GM18520 (cell line): ENCODE data around the gene CKS1B.
A peak's percentile ranks its signal among the peaks of the same experiment; 100 is the strongest.

Experiments used
- ATAC-seq: cut with Tn5 transposase; IDR thresholded peaks from one replicate; pipeline ENCODE4 v1.9.1; 2021; ENCODE audit not compliant: unreplicated experiment

CKS1B gene

DNA sequence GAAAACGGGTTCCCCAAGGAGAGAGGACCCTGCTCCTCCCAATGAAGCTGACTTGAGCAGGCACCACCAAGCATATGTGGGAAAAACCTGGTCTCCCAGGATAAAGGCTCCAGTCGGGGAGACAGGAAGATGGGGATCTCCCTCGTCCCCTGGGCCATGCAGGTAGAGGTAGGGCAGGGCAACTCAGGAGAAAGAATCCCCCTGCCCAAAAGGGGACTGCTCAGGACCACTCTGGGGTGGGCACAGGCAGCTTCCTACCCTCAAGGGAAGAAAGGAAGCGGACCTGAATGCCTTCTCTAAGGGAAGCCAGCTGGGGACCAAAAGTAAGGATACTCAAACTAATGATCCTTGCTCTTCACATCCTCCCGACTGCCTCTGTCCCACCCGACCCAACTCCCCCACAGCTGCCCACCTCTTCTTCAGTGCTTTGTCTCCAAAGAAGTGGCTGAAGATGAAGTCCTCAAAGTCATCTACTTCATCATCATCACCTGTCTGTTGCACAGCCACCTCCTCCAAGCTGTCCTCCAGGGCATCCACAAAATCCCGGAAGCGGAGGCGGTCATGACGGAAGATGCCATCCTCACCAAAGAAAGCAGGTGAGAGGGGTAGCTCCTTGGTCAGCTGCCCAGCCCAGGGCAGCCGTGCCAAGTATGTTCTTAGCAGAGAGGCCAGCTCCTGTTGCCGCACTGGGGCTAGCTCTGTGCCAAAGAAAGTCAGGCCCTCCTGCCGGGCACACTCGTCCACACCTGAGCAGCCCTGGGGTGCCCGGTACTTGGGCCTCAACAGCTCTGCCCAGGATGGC lies 29.1 kb upstream of the CKS1B start:
- no peak for ATAC-seq

- no peak for ATAC-seq
Measured at GRCh38 chr1:154945962-154946850, 28.3 kb upstream of the CKS1B start.

GRCh38 chr1:154948079-154948478 lies 26.4 kb upstream of the CKS1B start:
- ATAC-seq = no peak

GRCh38 chr1:154951901-154952657 lies 22.4 kb upstream of the CKS1B start:
- no peak for ATAC-seq

- ATAC-seq = no peak
Measured at GRCh38 chr1:154952664-154953063, 21.8 kb upstream of the CKS1B start.

DNA sequence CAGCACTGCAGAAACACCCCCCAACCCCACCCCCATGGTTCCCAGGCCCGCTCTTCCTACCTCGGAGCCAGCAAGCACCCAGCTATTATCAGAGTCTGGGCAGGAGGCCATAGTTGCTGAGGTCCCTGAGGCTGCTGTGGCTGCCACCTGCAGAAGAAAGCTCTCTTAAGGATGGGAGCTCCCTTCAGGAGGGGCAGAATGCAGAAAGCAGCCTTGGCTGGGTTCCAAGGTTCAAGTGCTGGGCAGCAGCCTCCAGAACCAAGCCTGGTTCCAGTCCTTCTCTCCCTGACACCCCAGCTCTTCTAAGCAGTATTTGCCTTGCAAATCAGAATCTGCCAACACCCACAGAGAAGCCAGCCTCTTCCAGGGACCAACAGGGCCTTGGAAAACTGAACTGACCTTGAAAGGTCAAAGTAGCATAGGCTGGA lies 20.9 kb upstream of the CKS1B start:
- no peak for ATAC-seq

DNA sequence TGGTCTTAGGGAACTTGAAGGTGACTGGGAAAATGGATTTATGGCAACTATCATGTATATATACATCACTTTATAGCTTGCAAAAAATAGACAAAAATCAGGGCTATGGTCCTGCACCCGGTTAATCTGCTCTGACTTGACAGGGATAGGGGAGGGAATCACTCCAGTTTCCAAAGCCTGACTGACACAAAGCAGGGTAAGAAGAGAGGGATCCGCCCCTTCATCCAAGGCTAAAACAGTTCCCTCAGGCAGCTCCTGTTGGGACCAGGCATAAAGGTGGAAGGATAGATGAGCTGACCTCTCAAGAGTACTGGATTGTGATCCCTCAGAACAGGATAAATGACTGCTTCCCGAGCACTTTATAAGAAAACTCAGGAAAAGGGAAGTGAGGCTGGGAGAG lies 19.9 kb upstream of the CKS1B start:
- no peak for ATAC-seq

DNA sequence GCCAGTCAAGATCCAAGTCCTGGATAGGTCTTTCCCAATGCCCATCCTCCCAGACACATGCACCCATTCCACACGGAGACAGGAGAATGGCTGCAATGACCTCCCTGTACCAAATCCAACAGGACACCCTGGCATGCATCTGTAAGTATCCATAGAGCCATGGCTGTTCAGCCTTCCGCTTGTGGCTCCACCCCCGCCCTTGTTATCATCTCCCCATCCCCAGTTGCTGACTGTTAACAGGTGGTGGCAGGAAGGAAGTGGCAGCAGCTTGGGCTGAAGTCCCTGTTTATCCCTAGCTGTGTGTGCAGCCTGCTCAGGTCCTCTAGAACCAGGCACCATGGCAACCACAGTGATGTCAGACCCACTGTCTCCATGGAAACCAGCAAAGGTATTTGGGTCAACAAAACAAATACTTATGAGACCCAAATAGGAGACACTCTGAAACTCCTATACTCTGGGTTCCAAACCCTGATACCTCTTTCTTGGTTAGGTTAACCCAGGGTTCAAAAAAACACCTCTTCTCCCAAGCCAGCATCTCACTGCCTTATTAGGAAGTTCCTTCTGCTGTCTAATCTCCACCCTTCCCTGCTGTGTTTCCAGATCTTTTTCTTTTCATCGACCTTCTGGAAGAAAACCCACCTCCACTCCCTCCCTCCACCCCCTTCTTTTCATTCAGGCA lies 19.3 kb upstream of the CKS1B start:
- ATAC-seq = no peak

GRCh38 chr1:154955718-154956543 lies 18.6 kb upstream of the CKS1B start, which contains the start of gene PBXIP1:
Gene PBXIP1 (minus strand): TSS chr1:154956099. CDS start chr1:154953721, 2,378 bp downstream.
- peak; percentile 53 for ATAC-seq

DNA sequence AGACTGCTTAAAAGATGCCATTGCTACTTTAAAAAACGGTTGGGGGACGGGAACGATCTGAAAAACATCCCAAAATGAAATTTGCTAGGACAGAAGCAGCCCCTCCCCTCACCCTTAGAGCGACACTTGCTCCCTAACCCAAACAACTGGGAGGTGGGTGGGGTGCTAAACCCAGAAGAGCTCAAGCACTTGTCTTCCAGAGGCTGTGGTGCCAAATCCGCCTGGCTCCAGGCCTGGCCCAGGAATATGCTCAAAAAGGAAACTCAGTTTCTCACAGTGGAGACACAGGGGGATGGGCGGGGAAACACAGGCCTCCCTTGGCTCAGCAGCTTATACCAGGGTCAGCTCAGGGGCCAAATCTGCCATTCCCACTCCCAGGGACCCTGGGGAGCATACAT lies 17.9 kb upstream of the CKS1B start:
- ATAC-seq = no peak

GRCh38 chr1:154957091-154957657 lies 17.3 kb upstream of the CKS1B start:
- no peak for ATAC-seq

GRCh38 chr1:154958036-154958435 lies 16.4 kb upstream of the CKS1B start:
- no peak for ATAC-seq

GRCh38 chr1:154958681-154959425 lies 15.6 kb upstream of the CKS1B start:
- ATAC-seq = no peak

DNA sequence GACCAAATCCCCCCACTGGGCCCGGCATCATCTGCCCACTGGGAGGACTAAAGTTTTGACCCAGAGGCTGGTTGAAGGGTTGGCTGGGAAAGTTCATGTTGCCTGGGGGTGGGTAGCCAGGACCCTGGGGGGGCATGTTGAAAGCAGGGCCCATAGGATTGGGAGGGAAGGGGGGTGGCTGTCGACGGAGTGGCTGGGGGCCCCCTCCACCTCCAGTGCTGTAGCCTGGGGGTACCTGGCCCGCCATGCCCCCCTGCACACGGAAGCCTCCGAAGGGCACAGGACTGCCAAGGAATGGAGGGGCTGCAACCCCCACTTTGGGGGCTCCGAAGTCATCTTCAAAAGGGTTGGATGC lies 15.1 kb upstream of the CKS1B start:
- no peak for ATAC-seq

GRCh38 chr1:154960446-154961136 lies 13.9 kb upstream of the CKS1B start:
- ATAC-seq = no peak

- ATAC-seq = peak; percentile 69
Measured at GRCh38 chr1:154961207-154962155, 13.0 kb upstream of the CKS1B start, which contains the start of gene PYGO2. Gene PYGO2 (minus strand): TSS chr1:154961782. CDS start chr1:154961576, 206 bp downstream.

- ATAC-seq = peak; percentile 1
Measured at GRCh38 chr1:154962156-154962749, 12.2 kb upstream of the CKS1B start.
